ENCODE data around the gene OPA3.
"Not testable (repeated sequence)": the region's sequence is repeated elsewhere in the genome, so short reads cannot be mapped to it uniquely, and the experiment has no call there.

Gene OPA3

DNA sequence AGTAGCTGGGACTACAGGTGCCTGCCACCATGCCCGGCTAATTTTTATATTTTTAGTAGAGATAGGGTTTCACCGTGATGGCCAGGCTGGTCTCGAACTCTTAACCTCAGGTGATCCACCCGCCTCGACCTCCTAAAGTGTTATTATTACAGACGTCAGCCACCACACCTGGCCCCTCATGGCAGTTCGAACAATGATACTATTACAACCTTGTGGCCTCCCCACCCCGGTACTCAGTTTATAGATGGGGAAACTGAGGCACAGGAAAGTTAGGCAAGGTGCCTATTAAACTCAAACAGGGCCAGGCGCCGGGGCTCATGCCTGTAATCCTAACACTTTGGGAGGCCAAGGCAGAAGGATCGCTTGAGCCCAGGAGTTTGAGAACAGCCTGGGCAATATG is 74.2 kb downstream of the OPA3 start:
- H3K27ac Mint-ChIP-seq: peak overlapping the region; percentile 88
- not testable (repeated sequence) for DNase-seq, ATAC-seq, H3K27me3 Mint-ChIP-seq, H3K9me3 Mint-ChIP-seq
- peak overlapping the region; percentile 91 for H3K4me3 Mint-ChIP-seq
- peaks cover 18% of the 10 kb centered on the region for H3K36me3 Mint-ChIP-seq (ENCODE audit: low read depth)
- H3K4me1 Mint-ChIP-seq: peaks cover 75% of the 10 kb centered on the region

GRCh38 chr19:45509692-45510015 is 74.9 kb downstream of the OPA3 start:
- Mint-ChIP-seq H3K9me3 (no peaks in the 10 kb centered on the region), H3K27me3 (no peaks in the 10 kb centered on the region), H3K27ac (peak overlapping the region; percentile 88), H3K4me3 (peak overlapping the region; percentile 91), H3K36me3 (ENCODE audit: low read depth) (peaks cover 18% of the 10 kb centered on the region), H3K4me1 (peaks cover 74% of the 10 kb centered on the region)
- ATAC-seq (no peak), DNase-seq (no peak)

GRCh38 chr19:45508861-45509691 is 75.5 kb downstream of the OPA3 start:
- peaks cover 18% of the 10 kb centered on the region for H3K36me3 Mint-ChIP-seq (ENCODE audit: low read depth)
- ATAC-seq: no peak
- no peaks in the 10 kb centered on the region for H3K27me3 Mint-ChIP-seq
- DNase-seq: peak; percentile 68
- peaks cover 69% of the 10 kb centered on the region for H3K4me1 Mint-ChIP-seq
- H3K27ac Mint-ChIP-seq: peak overlapping the region; percentile 88
- no peaks in the 10 kb centered on the region for H3K9me3 Mint-ChIP-seq
- H3K4me3 Mint-ChIP-seq: peak overlapping the region; percentile 91

DNA sequence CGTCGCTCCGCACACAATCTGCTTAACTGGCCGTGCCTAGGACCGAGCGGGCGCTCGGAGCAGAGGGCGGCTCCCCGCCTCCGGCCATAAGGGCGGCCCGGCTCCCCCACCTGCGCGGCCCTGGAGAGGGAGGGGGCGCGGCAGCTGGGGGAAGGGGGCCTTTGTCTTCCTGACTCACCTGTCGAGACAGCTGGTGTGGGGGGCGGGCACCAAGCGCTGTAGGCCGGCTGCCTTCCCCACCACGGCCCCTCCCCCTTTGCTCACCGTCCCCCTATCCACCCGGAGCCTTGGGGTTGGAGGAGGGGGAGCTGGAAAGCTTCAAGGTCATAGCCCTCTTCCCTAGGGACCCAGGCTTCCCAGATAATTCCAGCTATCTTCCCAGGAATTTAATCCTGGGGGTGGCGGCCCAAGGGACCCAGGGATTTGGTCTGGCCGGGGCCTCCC is 76.2 kb downstream of the OPA3 start:
- no peaks in the 10 kb centered on the region for H3K27me3 Mint-ChIP-seq
- no peak for ATAC-seq
- H3K27ac Mint-ChIP-seq: peak overlapping the region; percentile 88
- no peaks in the 10 kb centered on the region for H3K9me3 Mint-ChIP-seq
- H3K4me1 Mint-ChIP-seq: peaks cover 65% of the 10 kb centered on the region
- H3K4me3 Mint-ChIP-seq: peak overlapping the region; percentile 91
- H3K36me3 Mint-ChIP-seq (ENCODE audit: low read depth): peaks cover 18% of the 10 kb centered on the region
- DNase-seq: peak; percentile 71

GRCh38 chr19:45507872-45508416 is 76.7 kb downstream of the OPA3 start:
- ATAC-seq (no peak), DNase-seq (no peak)
- H3K9me3 Mint-ChIP-seq: no peaks in the 10 kb centered on the region
- peaks cover 62% of the 10 kb centered on the region for H3K4me1 Mint-ChIP-seq
- peak overlapping the region; percentile 91 for H3K4me3 Mint-ChIP-seq
- no peaks in the 10 kb centered on the region for H3K27me3 Mint-ChIP-seq
- peak overlapping the region; percentile 88 for H3K27ac Mint-ChIP-seq
- peaks cover 17% of the 10 kb centered on the region for H3K36me3 Mint-ChIP-seq (ENCODE audit: low read depth)

- peak; percentile 55 for ATAC-seq
- H3K4me3 Mint-ChIP-seq: peak within 1 kb of the TSS; percentile 91
- peaks cover 15% of the 10 kb centered on the region for H3K36me3 Mint-ChIP-seq (ENCODE audit: low read depth)
- peak; percentile 91 for DNase-seq
- H3K27ac Mint-ChIP-seq: peak within 1 kb of the TSS; percentile 92
- H3K27me3 Mint-ChIP-seq: no peaks in the 10 kb centered on the region
- peaks cover 61% of the 10 kb centered on the region for H3K4me1 Mint-ChIP-seq
- no peaks in the 10 kb centered on the region for H3K9me3 Mint-ChIP-seq
These were observed 77.4 kb downstream of the OPA3 start, which contains the start of gene VASP for GRCh38 chr19:45506989-45507871. VASP (plus strand) TSS chr19:45507479; CDS start chr19:45507772, 293 bp downstream.

GRCh38 chr19:45506246-45506988 is 78.2 kb downstream of the OPA3 start:
- peak overlapping the region; percentile 91 for H3K4me3 Mint-ChIP-seq
- H3K27ac Mint-ChIP-seq: peak overlapping the region; percentile 92
- H3K9me3 Mint-ChIP-seq: no peaks in the 10 kb centered on the region
- ATAC-seq: peak; percentile 87
- H3K27me3 Mint-ChIP-seq: no peaks in the 10 kb centered on the region
- DNase-seq: peak; percentile 100
- H3K36me3 Mint-ChIP-seq (ENCODE audit: low read depth): peaks cover 15% of the 10 kb centered on the region
- H3K4me1 Mint-ChIP-seq: peaks cover 56% of the 10 kb centered on the region

GRCh38 chr19:45505996-45506245 is 78.7 kb downstream of the OPA3 start:
- Mint-ChIP-seq H3K4me1 (peaks cover 52% of the 10 kb centered on the region), H3K4me3 (peak overlapping the region; percentile 76), H3K27ac (peak overlapping the region; percentile 71), H3K27me3 (no peaks in the 10 kb centered on the region), H3K36me3 (ENCODE audit: low read depth) (peaks cover 13% of the 10 kb centered on the region), H3K9me3 (no peaks in the 10 kb centered on the region)
- no peak for ATAC-seq
- no peak for DNase-seq

- Mint-ChIP-seq H3K4me3 (peak overlapping the region; percentile 76), H3K27ac (peak overlapping the region; percentile 71), H3K36me3 (ENCODE audit: low read depth) (peaks cover 9% of the 10 kb centered on the region), H3K9me3 (no peaks in the 10 kb centered on the region), H3K27me3 (no peaks in the 10 kb centered on the region), H3K4me1 (peaks cover 47% of the 10 kb centered on the region)
- DNase-seq: no peak
- no peak for ATAC-seq
These were observed 79.2 kb downstream of the OPA3 start for GRCh38 chr19:45505151-45505995.

DNA sequence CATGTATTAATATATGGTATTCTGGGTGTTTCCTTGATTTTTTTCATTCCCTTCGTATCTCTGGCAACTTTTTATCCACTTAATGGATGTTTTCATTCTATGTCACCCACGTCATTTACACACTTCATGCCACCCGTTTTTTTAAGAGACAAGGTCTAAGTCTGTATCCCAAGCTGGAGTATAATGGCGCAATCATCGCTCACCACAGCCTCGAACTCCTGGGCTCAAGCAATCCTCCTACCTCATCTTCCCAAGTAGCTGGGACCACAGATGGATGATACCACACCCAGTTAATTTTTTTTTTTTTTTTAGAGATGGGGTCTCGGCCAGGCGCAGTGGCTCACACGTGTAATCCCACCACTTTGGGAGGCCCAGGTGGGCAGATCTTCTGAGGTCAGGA is 80.7 kb downstream of the OPA3 start:
- Mint-ChIP-seq H3K36me3 (ENCODE audit: low read depth) (peaks cover 1% of the 10 kb centered on the region), H3K27ac (peak overlapping the region; percentile 11), H3K9me3 (no peaks in the 10 kb centered on the region), H3K4me1 (peaks cover 40% of the 10 kb centered on the region), H3K4me3 (no peak overlapping the region), H3K27me3 (peaks cover 5% of the 10 kb centered on the region)
- ATAC-seq (no peak), DNase-seq (no peak)

DNA sequence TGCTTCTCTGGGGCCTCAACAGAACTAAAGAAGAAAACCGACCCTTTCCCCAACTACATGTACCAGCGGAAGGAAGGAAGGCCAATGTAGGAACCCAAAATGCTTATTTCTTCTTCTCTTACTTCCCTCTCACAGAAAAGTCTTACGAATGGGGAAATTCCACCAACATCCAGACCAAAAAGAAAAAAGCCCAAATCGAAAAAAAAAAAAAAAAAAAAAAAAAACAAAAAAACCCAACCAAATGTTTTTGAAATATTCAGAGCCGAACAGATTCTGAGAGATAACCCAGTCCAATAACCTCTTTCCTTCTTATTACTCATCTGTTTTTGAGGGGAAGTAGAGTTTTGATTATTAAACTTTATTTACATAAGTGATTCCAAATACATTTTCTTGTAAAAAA is 82.5 kb downstream of the OPA3 start:
- Mint-ChIP-seq H3K4me1 (peaks cover 47% of the 10 kb centered on the region), H3K27me3 (peaks cover 9% of the 10 kb centered on the region), H3K4me3 (no peak overlapping the region), H3K36me3 (ENCODE audit: low read depth) (no peaks in the 10 kb centered on the region), H3K9me3 (no peaks in the 10 kb centered on the region), H3K27ac (no peak overlapping the region)
- no peak for ATAC-seq
- no peak for DNase-seq

GRCh38 chr19:45501730-45502014 is 82.9 kb downstream of the OPA3 start:
- H3K27ac Mint-ChIP-seq: no peak overlapping the region
- DNase-seq: no peak
- no peak overlapping the region for H3K4me3 Mint-ChIP-seq
- H3K4me1 Mint-ChIP-seq: peaks cover 45% of the 10 kb centered on the region
- peaks cover 11% of the 10 kb centered on the region for H3K27me3 Mint-ChIP-seq
- no peaks in the 10 kb centered on the region for H3K9me3 Mint-ChIP-seq
- ATAC-seq: no peak
- H3K36me3 Mint-ChIP-seq (ENCODE audit: low read depth): no peaks in the 10 kb centered on the region

GRCh38 chr19:45500918-45501729 is 83.5 kb downstream of the OPA3 start:
- no peak for DNase-seq
- Mint-ChIP-seq H3K4me3 (no peak overlapping the region), H3K9me3 (no peaks in the 10 kb centered on the region), H3K27ac (no peak overlapping the region), H3K36me3 (ENCODE audit: low read depth) (no peaks in the 10 kb centered on the region), H3K27me3 (peaks cover 14% of the 10 kb centered on the region), H3K4me1 (peaks cover 44% of the 10 kb centered on the region)
- ATAC-seq: no peak
